ENCODE data around the gene POLR3H.
"Not testable (repeated sequence)": the region's sequence is repeated elsewhere in the genome, so short reads cannot be mapped to it uniquely, and the experiment has no call there.

Gene POLR3H

GRCh38 chr22:41543854-41544670 is at the start of gene POLR3H:
Gene POLR3H (minus strand): TSS chr22:41544470. CDS start chr22:41544101, 369 bp downstream.
- DNase-seq, result peak; percentile 94 to 97

- not testable (repeated sequence) for DNase-seq
Measured at GRCh38 chr22:41593336-41593960, 49.2 kb upstream of the POLR3H start.

- peak; percentile 100 for DNase-seq
Measured at GRCh38 chr22:41589391-41590241, 45.3 kb upstream of the POLR3H start, which contains the start of gene PMM1. Gene PMM1 (minus strand): TSS chr22:41589840. CDS start chr22:41589805, 35 bp downstream.

- DNase-seq, result no peak
Measured at GRCh38 chr22:41587347-41587723, 43.1 kb upstream of the POLR3H start.

GRCh38 chr22:41585898-41586297 is 41.6 kb upstream of the POLR3H start:
- DNase-seq, result no peak

- no peak for DNase-seq
Measured at GRCh38 chr22:41584881-41585280, 40.6 kb upstream of the POLR3H start.

GRCh38 chr22:41582694-41583093 is 38.4 kb upstream of the POLR3H start:
- no peak for DNase-seq

- no peak for DNase-seq
Measured at GRCh38 chr22:41579997-41580355, 35.7 kb upstream of the POLR3H start.

- DNase-seq, result no peak
Measured at GRCh38 chr22:41579297-41579996, 35.2 kb upstream of the POLR3H start.

- no peak for DNase-seq
Measured at GRCh38 chr22:41578818-41579217, 34.5 kb upstream of the POLR3H start.

GRCh38 chr22:41578114-41578513 is 33.8 kb upstream of the POLR3H start:
- DNase-seq, result no peak

GRCh38 chr22:41576877-41577276 is 32.6 kb upstream of the POLR3H start:
- DNase-seq, result peak in 1 of 2 donors; percentile 7

- DNase-seq, result no peak
Measured at GRCh38 chr22:41575533-41575932, 31.3 kb upstream of the POLR3H start.

- DNase-seq, result no peak
Measured at GRCh38 chr22:41574847-41575381, 30.6 kb upstream of the POLR3H start.

- DNase-seq, result no peak
Measured at GRCh38 chr22:41573677-41574076, 29.4 kb upstream of the POLR3H start.

- not testable (repeated sequence) for DNase-seq
Measured at GRCh38 chr22:41572305-41572704, 28.0 kb upstream of the POLR3H start.

- DNase-seq, result no peak
Measured at GRCh38 chr22:41571786-41572185, 27.5 kb upstream of the POLR3H start.

GRCh38 chr22:41570221-41570620 is 26.0 kb upstream of the POLR3H start:
- DNase-seq, result no peak

GRCh38 chr22:41568811-41569210 is 24.5 kb upstream of the POLR3H start:
- no peak for DNase-seq

GRCh38 chr22:41567512-41567768 is 23.2 kb upstream of the POLR3H start:
- no peak for DNase-seq

- DNase-seq, result no peak
Measured at GRCh38 chr22:41565403-41566054, 21.3 kb upstream of the POLR3H start.

GRCh38 chr22:41564563-41564962 is 20.3 kb upstream of the POLR3H start:
- DNase-seq, result no peak

Measured in stimulated activated CD4-positive, alpha-beta T cell treated with anti-CD3 and anti-CD28 coated beads, Interleukin-2, amount 100 ng/mL, for 48 hours (primary cell).